Neural cell (in vitro differentiated cells): ENCODE measurements around the gene MAD2L1. TPM values are rescaled to one million over a fixed set of nuclear protein-coding genes. Genes with fewer than 3 reads are reported as not detected.

ENCODE experiments used
- H2AFZ ChIP-seq: fragments of 200-600, 300-800 bp; sonication (generic), shearing (Covaris generic); 2 replicates; pipeline ENCODE4 v1.6.0; 2014; ENCODE audit warnings: low read depth, mild to moderate bottlenecking, antibody characterized with exemption, low read length, moderate library complexity
- H3F3A ChIP-seq: fragments of 200-600 bp; shearing (Covaris generic); 2 replicates; pipeline ENCODE4 v1.6.1; 2016; ENCODE audit warnings: mild to moderate bottlenecking, moderate library complexity, mixed read lengths, antibody characterized with exemption, low read length; ENCODE audit not compliant: insufficient read depth, poor library complexity, severe bottlenecking
- H3K27ac ChIP-seq: fragments of 200-600, 300-800 bp; sonication (generic), shearing (Covaris generic); 2 replicates; pipeline ENCODE4 v1.5.1; 2014; ENCODE audit warnings: mild to moderate bottlenecking, low read length, moderate library complexity
- H3K27me3 ChIP-seq: fragments of 300-800, 200-600 bp; sonication (generic), shearing (Covaris generic); 2 replicates; pipeline ENCODE4 v1.6.0; 2014; ENCODE audit warnings: mild to moderate bottlenecking, low read depth, low read length, moderate library complexity; ENCODE audit not compliant: insufficient read depth
- H3K36me3 ChIP-seq: fragments of 300-800, 200-600 bp; sonication (generic), shearing (Covaris generic); 2 replicates; pipeline ENCODE4 v1.5.1; 2014; ENCODE audit warnings: mild to moderate bottlenecking, antibody characterized with exemption, low read length, moderate library complexity; ENCODE audit not compliant: insufficient read depth
- H3K4me2 ChIP-seq: fragments of 300-800, 200-600 bp; sonication (generic), shearing (Covaris generic); 2 replicates; pipeline ENCODE4 v1.6.0; 2014; ENCODE audit warnings: mild to moderate bottlenecking, low read length
- H3K4me3 ChIP-seq: fragments of 300-800, 200-600 bp; sonication (generic), shearing (Covaris generic); 2 replicates; pipeline ENCODE4 v1.5.1; 2014; ENCODE audit warnings: mild to moderate bottlenecking, low read length, moderate library complexity
- H3K79me2 ChIP-seq: fragments of 200-600 bp; shearing (Covaris generic); replicated peaks from 2 replicates; pipeline ENCODE4 v1.6.0; 2014; ENCODE audit warnings: mild to moderate bottlenecking, low read length, moderate library complexity; ENCODE audit not compliant: insufficient read depth
- H3K9ac ChIP-seq: fragments of 300-800, 200-600 bp; sonication (generic), shearing (Covaris generic); 2 replicates; pipeline ENCODE4 v1.6.1; 2016; ENCODE audit warnings: mild to moderate bottlenecking, low read length, mixed read lengths
- H3K9me2 ChIP-seq: fragments of 200-600 bp; shearing (Covaris generic); 2 replicates; pipeline ENCODE4 v1.6.1; 2016; ENCODE audit warnings: mild to moderate bottlenecking, low read length, mixed read lengths; ENCODE audit not compliant: insufficient read depth
- H3K9me3 ChIP-seq: fragments of 200-600, 300-800 bp; sonication (generic), shearing (Covaris generic); 2 replicates; pipeline ENCODE4 v1.6.1; 2016; ENCODE audit warnings: mild to moderate bottlenecking, mixed run types, low read length, moderate library complexity, mixed read lengths
- H4K20me1 ChIP-seq: fragments of 200-600 bp; shearing (Covaris generic); 2 replicates; pipeline ENCODE4 v1.6.1; 2016; ENCODE audit warnings: mild to moderate bottlenecking, mixed run types; ENCODE audit not compliant: insufficient read depth
- CTCF ChIP-seq: fragments of 450-650 bp; IDR thresholded peaks from 2 replicates; pipeline ENCODE4 v1.5.1; 2014; ENCODE audit warnings: antibody characterized with exemption, mild to moderate bottlenecking, moderate library complexity; ENCODE audit not compliant: poor library complexity, severe bottlenecking
- EP300 ChIP-seq: fragments of 450-650 bp; conservative IDR thresholded peaks from 2 replicates; pipeline ENCODE4 v1.6.1; 2014; ENCODE audit warnings: antibody characterized with exemption, mild to moderate bottlenecking, moderate library complexity; ENCODE audit not compliant: poor library complexity, severe bottlenecking
- EZH2 ChIP-seq: fragments of 200-600, 300-800 bp; shearing (Covaris generic), sonication (generic); IDR thresholded peaks from 2 replicates; pipeline ENCODE4 v1.6.1; 2014; ENCODE audit warnings: antibody characterized with exemption, low read length, borderline replicate concordance, mild to moderate bottlenecking; ENCODE audit not compliant: insufficient read depth, poor library complexity, severe bottlenecking
- MXI1 ChIP-seq: fragments of 450-650 bp; conservative IDR thresholded peaks from 2 replicates; pipeline ENCODE4 v1.6.1; 2014; ENCODE audit warnings: antibody characterized with exemption, mild to moderate bottlenecking; ENCODE audit not compliant: poor library complexity, severe bottlenecking
- POLR2AphosphoS5 ChIP-seq: IDR thresholded peaks from 2 replicates; pipeline ENCODE4 v1.6.1; 2012
- RAD21 ChIP-seq: fragments of 450-650 bp; conservative IDR thresholded peaks from 2 replicates; pipeline ENCODE4 v1.6.1; 2014; ENCODE audit warnings: antibody characterized with exemption, mild to moderate bottlenecking, moderate library complexity
- SMC3 ChIP-seq: fragments of 450-650 bp; conservative IDR thresholded peaks from 2 replicates; pipeline ENCODE4 v1.6.1; 2014; ENCODE audit warnings: antibody characterized with exemption, mild to moderate bottlenecking, moderate library complexity; ENCODE audit not compliant: poor library complexity
- TAF1 ChIP-seq: IDR thresholded peaks from 2 replicates; pipeline ENCODE4 v1.6.1; 2012; ENCODE audit warnings: low read depth
- polyA plus RNA-seq: library from polyadenylated mRNA; depleted of rRNA; stranded (reverse); fragments of >200 nt; gene quantifications from 2 replicates; pipeline ENCODE4 v1.2.3, GENCODE V29; 2014
- TF ChIP-seq, protein P1 (sequence below): IDR thresholded peaks from 2 replicates; pipeline ENCODE4 v1.6.1; 2012; ENCODE audit warnings: borderline replicate concordance

MAD2L1 gene
- polyA plus RNA-seq, 1 donor from 2014 or later, result 7.3 TPM

DNA sequence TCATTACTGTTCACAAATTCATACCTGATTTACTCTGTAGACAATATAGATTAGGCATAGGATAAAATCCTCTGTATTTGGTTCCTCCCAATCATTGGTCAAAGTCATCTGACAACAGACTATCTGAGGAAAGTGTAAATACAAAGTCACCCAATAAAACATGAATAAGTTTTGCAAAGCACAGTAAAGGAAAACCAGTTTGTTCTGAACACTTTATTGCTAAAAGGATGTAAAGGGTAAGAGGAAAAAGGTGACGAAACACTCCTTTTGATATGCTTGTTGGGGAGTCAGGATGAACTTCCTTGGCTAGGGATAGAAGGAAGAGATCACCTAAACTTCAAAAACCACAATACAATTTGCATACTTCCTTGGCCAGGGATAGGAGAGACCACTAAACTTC is 10.9 kb downstream of the MAD2L1 start:
- H3K9me3 ChIP-seq, result no peaks in the 10 kb centered on the region
- no peak overlapping the region for H2AFZ ChIP-seq
- no peaks in the 10 kb centered on the region for H3K79me2 ChIP-seq
- H3K27me3 ChIP-seq, result no peaks in the 10 kb centered on the region
- TF ChIP-seq TAF1 (no peak), RAD21 (no peak)
- TF ChIP-seq, protein P1, sequence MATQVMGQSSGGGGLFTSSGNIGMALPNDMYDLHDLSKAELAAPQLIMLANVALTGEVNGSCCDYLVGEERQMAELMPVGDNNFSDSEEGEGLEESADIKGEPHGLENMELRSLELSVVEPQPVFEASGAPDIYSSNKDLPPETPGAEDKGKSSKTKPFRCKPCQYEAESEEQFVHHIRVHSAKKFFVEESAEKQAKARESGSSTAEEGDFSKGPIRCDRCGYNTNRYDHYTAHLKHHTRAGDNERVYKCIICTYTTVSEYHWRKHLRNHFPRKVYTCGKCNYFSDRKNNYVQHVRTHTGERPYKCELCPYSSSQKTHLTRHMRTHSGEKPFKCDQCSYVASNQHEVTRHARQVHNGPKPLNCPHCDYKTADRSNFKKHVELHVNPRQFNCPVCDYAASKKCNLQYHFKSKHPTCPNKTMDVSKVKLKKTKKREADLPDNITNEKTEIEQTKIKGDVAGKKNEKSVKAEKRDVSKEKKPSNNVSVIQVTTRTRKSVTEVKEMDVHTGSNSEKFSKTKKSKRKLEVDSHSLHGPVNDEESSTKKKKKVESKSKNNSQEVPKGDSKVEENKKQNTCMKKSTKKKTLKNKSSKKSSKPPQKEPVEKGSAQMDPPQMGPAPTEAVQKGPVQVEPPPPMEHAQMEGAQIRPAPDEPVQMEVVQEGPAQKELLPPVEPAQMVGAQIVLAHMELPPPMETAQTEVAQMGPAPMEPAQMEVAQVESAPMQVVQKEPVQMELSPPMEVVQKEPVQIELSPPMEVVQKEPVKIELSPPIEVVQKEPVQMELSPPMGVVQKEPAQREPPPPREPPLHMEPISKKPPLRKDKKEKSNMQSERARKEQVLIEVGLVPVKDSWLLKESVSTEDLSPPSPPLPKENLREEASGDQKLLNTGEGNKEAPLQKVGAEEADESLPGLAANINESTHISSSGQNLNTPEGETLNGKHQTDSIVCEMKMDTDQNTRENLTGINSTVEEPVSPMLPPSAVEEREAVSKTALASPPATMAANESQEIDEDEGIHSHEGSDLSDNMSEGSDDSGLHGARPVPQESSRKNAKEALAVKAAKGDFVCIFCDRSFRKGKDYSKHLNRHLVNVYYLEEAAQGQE, result no peak
- no peak overlapping the region for H3K4me3 ChIP-seq
- H4K20me1 ChIP-seq, result no peaks in the 10 kb centered on the region
- no peak overlapping the region for H3K9ac ChIP-seq
- no peaks in the 10 kb centered on the region for H3F3A ChIP-seq
- no peak overlapping the region for H3K27ac ChIP-seq
- H3K36me3 ChIP-seq, result no peaks in the 10 kb centered on the region
- no peak overlapping the region for H3K4me2 ChIP-seq
- H3K9me2 ChIP-seq, result no peaks in the 10 kb centered on the region

- Histone ChIP-seq H3K36me3 (no peaks in the 10 kb centered on the region), H3K9ac (no peak overlapping the region), H3K9me3 (no peaks in the 10 kb centered on the region), H3F3A (no peaks in the 10 kb centered on the region), H4K20me1 (no peaks in the 10 kb centered on the region), H2AFZ (no peak overlapping the region), H3K27me3 (no peaks in the 10 kb centered on the region), H3K4me3 (no peak overlapping the region), H3K79me2 (no peaks in the 10 kb centered on the region), H3K4me2 (no peak overlapping the region), H3K9me2 (no peaks in the 10 kb centered on the region), H3K27ac (no peak overlapping the region)
- no peak for TF ChIP-seq TAF1
- TF ChIP-seq CTCF, result no peak
- no peak for TF ChIP-seq EP300
- TF ChIP-seq RAD21, result no peak
- no peak for TF ChIP-seq SMC3
These were observed 11.5 kb downstream of the MAD2L1 start for GRCh38 chr4:120055162-120055561.

GRCh38 chr4:120053911-120054310 is 12.7 kb downstream of the MAD2L1 start:
- H2AFZ ChIP-seq, result no peak overlapping the region
- no peaks in the 10 kb centered on the region for H3F3A ChIP-seq
- no peaks in the 10 kb centered on the region for H3K9me2 ChIP-seq
- H3K4me2 ChIP-seq, result no peak overlapping the region
- H3K9ac ChIP-seq, result no peak overlapping the region
- no peaks in the 10 kb centered on the region for H3K36me3 ChIP-seq
- no peaks in the 10 kb centered on the region for H3K79me2 ChIP-seq
- no peaks in the 10 kb centered on the region for H3K27me3 ChIP-seq
- no peak overlapping the region for H3K4me3 ChIP-seq
- no peak overlapping the region for H3K27ac ChIP-seq
- no peaks in the 10 kb centered on the region for H4K20me1 ChIP-seq
- TF ChIP-seq TAF1 (no peak), EP300 (no peak), RAD21 (no peak), POLR2AphosphoS5 (no peak), EZH2 (no peak), MXI1 (no peak), SMC3 (no peak), CTCF (no peak)
- TF ChIP-seq, protein P1, result no peak
- H3K9me3 ChIP-seq, result no peaks in the 10 kb centered on the region
